Natural killer cell (primary cell): ENCODE measurements around the gene ACTR6. TPM values are rescaled to one million over a fixed set of nuclear protein-coding genes. Genes with fewer than 3 reads are reported as not detected.

Experiments
- ATAC-seq, 3 donors: fragments of 150-1000 bp in 2 of 3; fragments of 200-7000 bp in 1 of 3; cut with Tn5 transposase; 1 replicate in 1 of 3; 2 replicates in 2 of 3; pipeline ENCODE4 v1.10.0; 2021; ENCODE audit warnings: mild to moderate bottlenecking in 2 of 3, moderate library complexity in 2 of 3
- DNase-seq, 2 donors: peaks; one replicate each; pipeline versions ENCODE4 v3.0.0 to v3.0.0-alpha.2; 2013 to 2021; ENCODE audit warnings: mixed read lengths in 1 of 2
- H3K27ac ChIP-seq: one replicate; pipeline ENCODE4 v1.5.1; 2013; ENCODE audit warnings: mild to moderate bottlenecking, low read length
- H3K27me3 ChIP-seq: one replicate; pipeline ENCODE4 v1.6.1; 2013; ENCODE audit warnings: low read length; ENCODE audit not compliant: control insufficient read depth, insufficient read depth
- H3K36me3 ChIP-seq: one replicate; pipeline ENCODE4 v1.6.1; 2013; ENCODE audit warnings: low read length; ENCODE audit not compliant: control insufficient read depth, insufficient read depth
- H3K4me1 ChIP-seq: one replicate; pipeline ENCODE4 v1.6.1; 2013; ENCODE audit warnings: low read length; ENCODE audit not compliant: control insufficient read depth, insufficient read depth
- H3K4me3 ChIP-seq: one replicate; pipeline ENCODE4 v1.5.1; 2013; ENCODE audit warnings: low read length
- H3K9me3 ChIP-seq: one replicate; pipeline ENCODE4 v1.6.1; 2013; ENCODE audit warnings: low read length; ENCODE audit not compliant: control insufficient read depth, insufficient read depth
- H3K27ac Mint-ChIP-seq, 2 donors: one replicate each; pipeline ENCODE4 v1.8.0; 2022; ENCODE audit warnings: mild to moderate bottlenecking in 2 of 2, mixed read lengths in 2 of 2, moderate library complexity in 1 of 2
- H3K27me3 Mint-ChIP-seq, 2 donors: one replicate each; pipeline ENCODE4 v1.8.0; 2022; ENCODE audit warnings: low read depth in 2 of 2, mixed read lengths in 2 of 2
- H3K36me3 Mint-ChIP-seq: one replicate; pipeline ENCODE4 v1.8.0; 2022; ENCODE audit warnings: mixed read lengths
- H3K4me1 Mint-ChIP-seq, 2 donors: one replicate each; pipeline ENCODE4 v1.8.0; 2022; ENCODE audit warnings: mixed read lengths in 2 of 2
- H3K4me3 Mint-ChIP-seq: one replicate; pipeline ENCODE4 v1.8.0; 2022; ENCODE audit warnings: mild to moderate bottlenecking, moderate library complexity, mixed read lengths
- H3K9me3 Mint-ChIP-seq, 2 donors: one replicate each; pipeline ENCODE4 v1.8.0; 2022; ENCODE audit warnings: mixed read lengths in 2 of 2
- WGBS: methylation state at CpG from one replicate; pipeline ENCODE4 v1.1.7; 2013; ENCODE audit warnings: missing lambda C conversion rate; ENCODE audit not compliant: insufficient coverage; 5-methylcytosine and 5-hydroxymethylcytosine counted together
- intact Hi-C: fragments of 100-400 bp; cut with micrococcal nuclease; formaldehyde crosslinking; loops from one replicate; pipeline ENCODE4 v1.14.2; 2022
- total RNA-seq, 4 donors: library from RNA; stranded (reverse); fragments of 120-200 nt in 1 of 4; gene quantifications; one replicate each; pipeline versions ENCODE4 v1.2.3 to v1.2.4, GENCODE V29; 2013 to 2022
- TF ChIP-seq, protein P1 (sequence below): fragments of 200-600 bp; IDR thresholded peaks from one replicate; pipeline ENCODE4 v1.8.0; 2022; ENCODE audit warnings: antibody characterized with exemption

ACTR6 gene
- total RNA-seq, 3 donors from 2014 or later (not counting 1 experiment from before 2014, with no cell fraction given): 20.4 to 27.5 (median 20.8) TPM

DNA sequence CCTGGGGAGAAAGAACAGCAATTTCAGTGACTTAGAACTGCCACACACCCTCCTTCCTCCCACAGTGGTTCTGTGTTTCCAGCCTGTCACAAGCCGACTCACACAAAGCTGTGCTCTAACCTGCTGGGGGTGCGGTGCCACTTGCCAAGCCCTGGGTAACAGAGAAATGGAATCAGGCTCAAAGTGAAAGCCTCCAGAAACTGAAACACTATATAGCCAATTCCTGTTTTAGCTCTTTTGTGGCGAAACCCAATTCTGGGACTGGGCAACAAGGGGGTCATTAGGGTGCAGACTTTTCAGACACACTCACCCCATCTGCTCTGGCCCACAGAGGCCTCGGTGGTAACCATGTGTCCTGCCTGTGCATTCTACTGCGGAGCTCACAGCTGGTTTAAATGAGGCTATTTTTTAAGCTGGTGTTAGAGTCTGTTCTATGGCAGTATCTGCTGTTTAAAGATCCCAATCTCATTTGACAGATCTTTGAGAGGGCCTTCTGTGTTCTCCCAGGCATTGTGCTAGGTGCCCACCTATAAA, 15.2 kb upstream of the ACTR6 start:
- no peaks in the 10 kb centered on the region for H3K27me3 Mint-ChIP-seq
- intact Hi-C loops: no loop called here

DNA sequence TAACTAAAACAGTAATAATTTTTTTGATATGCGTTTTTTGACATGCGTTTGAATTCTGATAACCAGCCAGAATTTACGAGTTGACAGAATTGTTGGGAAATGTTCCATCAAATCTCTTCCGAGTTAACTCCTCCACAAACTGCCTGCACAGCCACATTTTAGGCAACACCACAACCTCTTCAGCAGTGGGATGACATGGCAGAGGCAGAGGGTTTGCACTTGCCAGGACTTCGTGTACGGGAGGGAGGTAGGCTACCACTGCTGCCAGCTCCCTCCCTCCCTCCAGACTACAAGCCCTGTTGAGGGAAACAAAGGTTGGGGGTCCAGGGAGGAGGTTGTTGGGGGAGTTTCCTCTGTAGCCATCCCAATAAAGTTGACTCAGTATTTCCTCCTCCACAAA, 14.5 kb upstream of the ACTR6 start:
- Mint-ChIP-seq H3K36me3 (no peaks in the 10 kb centered on the region), H3K4me1 (peaks cover 0 to 6% of the 10 kb centered on the region in 2 donors), H3K27ac (no peak overlapping the region), H3K27me3 (no peaks in the 10 kb centered on the region), H3K9me3 (no peaks in the 10 kb centered on the region), H3K4me3 (no peak overlapping the region)
- H3K27me3 ChIP-seq: no peaks in the 10 kb centered on the region
- TF ChIP-seq, protein P1, sequence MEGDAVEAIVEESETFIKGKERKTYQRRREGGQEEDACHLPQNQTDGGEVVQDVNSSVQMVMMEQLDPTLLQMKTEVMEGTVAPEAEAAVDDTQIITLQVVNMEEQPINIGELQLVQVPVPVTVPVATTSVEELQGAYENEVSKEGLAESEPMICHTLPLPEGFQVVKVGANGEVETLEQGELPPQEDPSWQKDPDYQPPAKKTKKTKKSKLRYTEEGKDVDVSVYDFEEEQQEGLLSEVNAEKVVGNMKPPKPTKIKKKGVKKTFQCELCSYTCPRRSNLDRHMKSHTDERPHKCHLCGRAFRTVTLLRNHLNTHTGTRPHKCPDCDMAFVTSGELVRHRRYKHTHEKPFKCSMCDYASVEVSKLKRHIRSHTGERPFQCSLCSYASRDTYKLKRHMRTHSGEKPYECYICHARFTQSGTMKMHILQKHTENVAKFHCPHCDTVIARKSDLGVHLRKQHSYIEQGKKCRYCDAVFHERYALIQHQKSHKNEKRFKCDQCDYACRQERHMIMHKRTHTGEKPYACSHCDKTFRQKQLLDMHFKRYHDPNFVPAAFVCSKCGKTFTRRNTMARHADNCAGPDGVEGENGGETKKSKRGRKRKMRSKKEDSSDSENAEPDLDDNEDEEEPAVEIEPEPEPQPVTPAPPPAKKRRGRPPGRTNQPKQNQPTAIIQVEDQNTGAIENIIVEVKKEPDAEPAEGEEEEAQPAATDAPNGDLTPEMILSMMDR: no peak
- 100% methylated on average over 4 of the region's 6 CpGs for WGBS
- intact Hi-C loops: no loop called here
- no peaks in the 10 kb centered on the region for H3K4me1 ChIP-seq
- H3K4me3 ChIP-seq: no peak overlapping the region
- no peaks in the 10 kb centered on the region for H3K9me3 ChIP-seq
- no peak overlapping the region for H3K27ac ChIP-seq
- no peaks in the 10 kb centered on the region for H3K36me3 ChIP-seq
- DNase-seq (no peak), ATAC-seq (no peak)

More for the DNA sequence above, 15.2 kb upstream of the ACTR6 start:
- H3K4me3 Mint-ChIP-seq: no peak overlapping the region
- Histone ChIP-seq H3K27ac (no peak overlapping the region), H3K9me3 (no peaks in the 10 kb centered on the region), H3K36me3 (no peaks in the 10 kb centered on the region), H3K27me3 (no peaks in the 10 kb centered on the region), H3K4me3 (no peak overlapping the region), H3K4me1 (no peaks in the 10 kb centered on the region)
- H3K9me3 Mint-ChIP-seq: no peaks in the 10 kb centered on the region
- no peak for DNase-seq
- ATAC-seq: no peak
- no peak overlapping the region for H3K27ac Mint-ChIP-seq
- H3K36me3 Mint-ChIP-seq: no peaks in the 10 kb centered on the region
- TF ChIP-seq, protein P1: no peak
- WGBS: 65% methylated on average over 5 of the region's 5 CpGs
- H3K4me1 Mint-ChIP-seq: peaks cover 0 to 6% of the 10 kb centered on the region in 2 donors

DNA sequence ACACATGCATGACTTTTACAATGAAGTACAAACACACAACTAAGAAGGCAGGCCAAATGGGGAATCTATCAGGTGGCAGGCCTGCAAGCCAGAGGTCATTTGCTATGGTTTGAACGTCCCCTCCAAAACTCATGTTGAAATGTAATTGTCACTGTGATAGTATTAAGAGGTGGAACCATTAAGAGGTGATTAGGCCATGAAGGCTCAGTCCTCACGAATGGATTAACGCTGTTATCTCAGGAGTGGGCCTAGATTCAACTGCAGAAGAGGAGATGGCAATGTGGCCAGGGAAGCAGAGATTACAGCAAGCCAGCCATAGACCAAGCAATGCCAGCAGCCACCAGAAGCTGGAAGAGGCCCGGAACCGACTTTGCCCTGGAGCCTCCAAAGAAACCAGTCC, 13.5 kb upstream of the ACTR6 start:
- TF ChIP-seq, protein P1: no peak
- Histone ChIP-seq H3K36me3 (no peaks in the 10 kb centered on the region), H3K9me3 (no peaks in the 10 kb centered on the region), H3K4me3 (no peak overlapping the region), H3K27me3 (no peaks in the 10 kb centered on the region), H3K4me1 (no peaks in the 10 kb centered on the region), H3K27ac (no peak overlapping the region)
- Mint-ChIP-seq H3K27ac (no peak overlapping the region), H3K36me3 (no peaks in the 10 kb centered on the region), H3K9me3 (no peaks in the 10 kb centered on the region), H3K4me3 (no peak overlapping the region), H3K27me3 (no peaks in the 10 kb centered on the region), H3K4me1 (peaks cover 0 to 6% of the 10 kb centered on the region in 2 donors)
- intact Hi-C loops: no loop called here
- ATAC-seq: no peak
- DNase-seq: no peak
- WGBS: 96% methylated on average over 5 of the region's 5 CpGs
